ENCODE measurements around the gene FYCO1. TPM values are rescaled to one million over a fixed set of nuclear protein-coding genes. Genes with fewer than 3 reads are reported as not detected.

Gene FYCO1
- total RNA-seq, 1 donor from 2014 or later: 31.8 TPM

GRCh38 chr3:45940004-45940780, 55.4 kb downstream of the FYCO1 start:
- Mint-ChIP-seq H3K27me3 (ENCODE audit: unreplicated experiment) (no peaks in the 10 kb centered on the region), H3K9me3 (ENCODE audit: unreplicated experiment) (no peaks in the 10 kb centered on the region), H3K4me1 (ENCODE audit: unreplicated experiment) (no peaks in the 10 kb centered on the region), H3K36me3 (ENCODE audit: unreplicated experiment) (peaks cover 16% of the 10 kb centered on the region), H3K27ac (ENCODE audit: unreplicated experiment) (no peak overlapping the region), H3K4me3 (ENCODE audit: unreplicated experiment) (no peak overlapping the region)
- DNase-seq (ENCODE audit: extremely low spot score, unreplicated experiment): no peak
- no peak for TF ChIP-seq CTCF (IDR thresholded peaks at IDR 0.05)

GRCh38 chr3:45939341-45939771, 56.3 kb downstream of the FYCO1 start:
- no peaks in the 10 kb centered on the region for H3K4me1 Mint-ChIP-seq (ENCODE audit: unreplicated experiment)
- H3K27me3 Mint-ChIP-seq (ENCODE audit: unreplicated experiment): no peaks in the 10 kb centered on the region
- DNase-seq (ENCODE audit: extremely low spot score, unreplicated experiment): no peak
- TF ChIP-seq CTCF (IDR thresholded peaks at IDR 0.05): no peak
- peaks cover 23% of the 10 kb centered on the region for H3K36me3 Mint-ChIP-seq (ENCODE audit: unreplicated experiment)
- no peaks in the 10 kb centered on the region for H3K9me3 Mint-ChIP-seq (ENCODE audit: unreplicated experiment)
- no peak overlapping the region for H3K4me3 Mint-ChIP-seq (ENCODE audit: unreplicated experiment)
- no peak overlapping the region for H3K27ac Mint-ChIP-seq (ENCODE audit: unreplicated experiment)

- Mint-ChIP-seq H3K27me3 (ENCODE audit: unreplicated experiment) (no peaks in the 10 kb centered on the region), H3K4me1 (ENCODE audit: unreplicated experiment) (no peaks in the 10 kb centered on the region), H3K9me3 (ENCODE audit: unreplicated experiment) (no peaks in the 10 kb centered on the region), H3K27ac (ENCODE audit: unreplicated experiment) (no peak overlapping the region), H3K36me3 (ENCODE audit: unreplicated experiment) (peaks cover 28% of the 10 kb centered on the region), H3K4me3 (ENCODE audit: unreplicated experiment) (no peak overlapping the region)
- peak; percentile 91 for DNase-seq (ENCODE audit: extremely low spot score, unreplicated experiment)
- peak; percentile 91 for TF ChIP-seq CTCF (IDR thresholded peaks at IDR 0.05)
These were observed 56.8 kb downstream of the FYCO1 start for GRCh38 chr3:45938864-45939263.

- Mint-ChIP-seq H3K36me3 (ENCODE audit: unreplicated experiment) (peaks cover 32% of the 10 kb centered on the region), H3K9me3 (ENCODE audit: unreplicated experiment) (no peaks in the 10 kb centered on the region), H3K4me1 (ENCODE audit: unreplicated experiment) (no peaks in the 10 kb centered on the region), H3K27ac (ENCODE audit: unreplicated experiment) (no peak overlapping the region), H3K27me3 (ENCODE audit: unreplicated experiment) (no peaks in the 10 kb centered on the region), H3K4me3 (ENCODE audit: unreplicated experiment) (no peak overlapping the region)
- no peak for TF ChIP-seq CTCF (IDR thresholded peaks at IDR 0.05)
- DNase-seq (ENCODE audit: extremely low spot score, unreplicated experiment): no peak
These were observed 57.6 kb downstream of the FYCO1 start for GRCh38 chr3:45938043-45938435.

- no peak for TF ChIP-seq CTCF (IDR thresholded peaks at IDR 0.05)
- Mint-ChIP-seq H3K27me3 (ENCODE audit: unreplicated experiment) (no peaks in the 10 kb centered on the region), H3K27ac (ENCODE audit: unreplicated experiment) (no peak overlapping the region), H3K9me3 (ENCODE audit: unreplicated experiment) (no peaks in the 10 kb centered on the region), H3K4me3 (ENCODE audit: unreplicated experiment) (no peak overlapping the region), H3K36me3 (ENCODE audit: unreplicated experiment) (peaks cover 32% of the 10 kb centered on the region), H3K4me1 (ENCODE audit: unreplicated experiment) (no peaks in the 10 kb centered on the region)
- no peak for DNase-seq (ENCODE audit: extremely low spot score, unreplicated experiment)
These were observed 58.2 kb downstream of the FYCO1 start for GRCh38 chr3:45937206-45938042.
